CD14-positive monocyte (primary cell): Measurements from ENCODE around the gene C8B. TPM values are rescaled to one million over a fixed set of nuclear protein-coding genes. Genes with fewer than 3 reads are reported as not detected.

Experiments used
- DNase-seq, 3 donors: peaks; one replicate each; pipeline ENCODE4 v3.0.0-alpha.2; 2011 to 2022
- H2AFZ ChIP-seq: 2 replicates; pipeline ENCODE4 v1.6.0; 2012; ENCODE audit warnings: mild to moderate bottlenecking, low read depth, low read length, inconsistent platforms; ENCODE audit not compliant: insufficient read depth, poor library complexity, severe bottlenecking
- H3K27ac ChIP-seq, 2 donors: 1 replicate in 1 of 2; 2 replicates in 1 of 2; pipeline ENCODE4 v1.5.1; 2012 to 2013; ENCODE audit warnings: low read length in 2 of 2, control low read depth in 1 of 2, inconsistent platforms in 1 of 2, low read depth in 1 of 2, mild to moderate bottlenecking in 1 of 2
- H3K27me3 ChIP-seq, 2 donors: one replicate each; pipeline versions ENCODE4 v1.6.0 to v1.6.1; 2011 to 2013; ENCODE audit warnings: low read length in 2 of 2; ENCODE audit not compliant: control insufficient read depth in 2 of 2, insufficient read depth in 2 of 2
- H3K36me3 ChIP-seq, 2 donors: replicated peaks in 1 of 2; 1 replicate in 1 of 2; 2 replicates in 1 of 2; pipeline versions ENCODE4 v1.5.1 to v1.6.1; 2012 to 2013; ENCODE audit warnings: low read length in 2 of 2, control low read depth in 1 of 2, inconsistent platforms in 1 of 2, mild to moderate bottlenecking in 1 of 2; ENCODE audit not compliant: insufficient read depth in 2 of 2, control insufficient read depth in 1 of 2
- H3K4me1 ChIP-seq, 2 donors: 1 replicate in 1 of 2; 2 replicates in 1 of 2; pipeline versions ENCODE4 v1.5.1 to v1.6.1; 2012 to 2013; ENCODE audit warnings: low read length in 2 of 2, control low read depth in 1 of 2, inconsistent platforms in 1 of 2, mild to moderate bottlenecking in 1 of 2, moderate library complexity in 1 of 2; ENCODE audit not compliant: insufficient read depth in 2 of 2, control insufficient read depth in 1 of 2
- H3K4me2 ChIP-seq: replicated peaks from 2 replicates; pipeline ENCODE3; 2012; ENCODE audit warnings: low read length, moderate library complexity, mild to moderate bottlenecking; ENCODE audit not compliant: poor library complexity, severe bottlenecking; ENCODE audit errors: extremely low read depth
- H3K4me3 ChIP-seq, 3 experiments: fragments of 200-600 bp in 1 of 3; sonication (generic) in 1 of 3; replicated peaks in 1 of 3; 1 replicate in 2 of 3; 2 replicates in 1 of 3; pipeline ENCODE4 v1.5.1; 2011 to 2013; ENCODE audit warnings: low read length in 3 of 3, mild to moderate bottlenecking in 3 of 3, control low read depth in 2 of 3, low read depth in 2 of 3, inconsistent platforms in 1 of 3, moderate library complexity in 1 of 3
- H3K79me2 ChIP-seq: 2 replicates; pipeline ENCODE4 v1.6.0; 2012; ENCODE audit warnings: mild to moderate bottlenecking, control low read depth, inconsistent platforms, low read length, moderate library complexity; ENCODE audit not compliant: insufficient read depth
- H3K9ac ChIP-seq: 2 replicates; pipeline ENCODE4 v1.6.0; 2017; ENCODE audit warnings: low read length, mild to moderate bottlenecking; ENCODE audit not compliant: insufficient read depth, poor library complexity, severe bottlenecking
- H3K9me3 ChIP-seq, 2 donors: replicated peaks in 1 of 2; 1 replicate in 1 of 2; 2 replicates in 1 of 2; pipeline versions ENCODE4 v1.5.1 to v1.6.1; 2012 to 2013; ENCODE audit warnings: low read length in 2 of 2, control low read depth in 1 of 2; ENCODE audit not compliant: control insufficient read depth in 1 of 2, insufficient read depth in 1 of 2
- H4K20me1 ChIP-seq: 2 replicates; pipeline ENCODE4 v1.6.0; 2012; ENCODE audit warnings: mild to moderate bottlenecking, low read length, control low read depth, moderate library complexity; ENCODE audit not compliant: insufficient read depth
- H3K27ac Mint-ChIP-seq, 7 donors: one replicate each; pipeline ENCODE4 v1.8.0; 2020; ENCODE audit warnings: mild to moderate bottlenecking in 7 of 7, mixed read lengths in 7 of 7, moderate library complexity in 6 of 7, inconsistent platforms in 2 of 7
- H3K27me3 Mint-ChIP-seq, 3 donors: one replicate each; pipeline ENCODE4 v1.8.0; 2021 to 2022; ENCODE audit warnings: low read depth in 3 of 3, mild to moderate bottlenecking in 3 of 3, mixed read lengths in 3 of 3, moderate library complexity in 3 of 3, inconsistent platforms in 1 of 3
- H3K36me3 Mint-ChIP-seq, 2 donors: one replicate each; pipeline ENCODE4 v1.8.0; 2020; ENCODE audit warnings: mixed read lengths in 2 of 2, inconsistent platforms in 1 of 2, mild to moderate bottlenecking in 1 of 2
- H3K4me1 Mint-ChIP-seq: one replicate; pipeline ENCODE4 v1.8.0; 2020; ENCODE audit warnings: mild to moderate bottlenecking, mixed read lengths
- H3K4me3 Mint-ChIP-seq, 2 donors: one replicate each; pipeline ENCODE4 v1.8.0; 2020; ENCODE audit warnings: mild to moderate bottlenecking in 2 of 2, mixed read lengths in 2 of 2, moderate library complexity in 1 of 2
- H3K9me3 Mint-ChIP-seq, 7 donors: one replicate each; pipeline ENCODE4 v1.8.0; 2020 to 2022; ENCODE audit warnings: mixed read lengths in 7 of 7, mild to moderate bottlenecking in 6 of 7, moderate library complexity in 6 of 7, inconsistent platforms in 2 of 7
- WGBS: methylation state at CpG from one replicate; pipeline ENCODE4 v1.1.5; 2013; ENCODE audit warnings: missing lambda C conversion rate; ENCODE audit not compliant: insufficient coverage; 5-methylcytosine and 5-hydroxymethylcytosine counted together
- intact Hi-C, 2 donors: fragments of 100-400 bp; cut with micrococcal nuclease; formaldehyde crosslinking; loops; one replicate each; pipeline versions ENCODE4 v1.15.0 to v1.15.1; 2023
- polyA plus RNA-seq, 3 donors: library from polyadenylated mRNA; depleted of rRNA in 1 of 3; unstranded in 2 of 3; stranded (reverse) in 1 of 3; fragments of 300-500 nt in 2 of 3; fragments of >200 nt in 1 of 3; fragmentation: Illumina TruSeq in 2 of 3; gene quantifications; 1 replicate in 2 of 3; 2 replicates in 1 of 3; pipeline ENCODE4 v1.2.3, GENCODE V29; 2012 to 2021
- TF ChIP-seq, protein P1 (sequence below): fragments of 200-600 bp; IDR thresholded peaks from one replicate; pipeline ENCODE4 v1.8.0; 2022; ENCODE audit warnings: antibody characterized with exemption, mild to moderate bottlenecking

The C8B gene
- polyA plus RNA-seq, 3 donors, result not detected

- Mint-ChIP-seq H3K4me3 (no peak overlapping the region), H3K27ac (no peak overlapping the region), H3K27me3 (peaks cover 2 to 6% (median 6%) of the 10 kb centered on the region in 3 donors), H3K9me3 (peaks cover 0 to 1% (median 0%) of the 10 kb centered on the region in 7 donors), H3K36me3 (no peaks in the 10 kb centered on the region), H3K4me1 (no peaks in the 10 kb centered on the region)
- no peaks in the 10 kb centered on the region for H3K36me3 ChIP-seq
- H3K9ac ChIP-seq, result no peak overlapping the region
- intact Hi-C loops, result no loop called here
- no peak for DNase-seq
- TF ChIP-seq, protein P1, sequence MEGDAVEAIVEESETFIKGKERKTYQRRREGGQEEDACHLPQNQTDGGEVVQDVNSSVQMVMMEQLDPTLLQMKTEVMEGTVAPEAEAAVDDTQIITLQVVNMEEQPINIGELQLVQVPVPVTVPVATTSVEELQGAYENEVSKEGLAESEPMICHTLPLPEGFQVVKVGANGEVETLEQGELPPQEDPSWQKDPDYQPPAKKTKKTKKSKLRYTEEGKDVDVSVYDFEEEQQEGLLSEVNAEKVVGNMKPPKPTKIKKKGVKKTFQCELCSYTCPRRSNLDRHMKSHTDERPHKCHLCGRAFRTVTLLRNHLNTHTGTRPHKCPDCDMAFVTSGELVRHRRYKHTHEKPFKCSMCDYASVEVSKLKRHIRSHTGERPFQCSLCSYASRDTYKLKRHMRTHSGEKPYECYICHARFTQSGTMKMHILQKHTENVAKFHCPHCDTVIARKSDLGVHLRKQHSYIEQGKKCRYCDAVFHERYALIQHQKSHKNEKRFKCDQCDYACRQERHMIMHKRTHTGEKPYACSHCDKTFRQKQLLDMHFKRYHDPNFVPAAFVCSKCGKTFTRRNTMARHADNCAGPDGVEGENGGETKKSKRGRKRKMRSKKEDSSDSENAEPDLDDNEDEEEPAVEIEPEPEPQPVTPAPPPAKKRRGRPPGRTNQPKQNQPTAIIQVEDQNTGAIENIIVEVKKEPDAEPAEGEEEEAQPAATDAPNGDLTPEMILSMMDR, result no peak
- no peaks in the 10 kb centered on the region for H3K79me2 ChIP-seq
- H4K20me1 ChIP-seq, result no peaks in the 10 kb centered on the region
- no peak overlapping the region for H3K4me3 ChIP-seq
- H3K9me3 ChIP-seq, result no peaks in the 10 kb centered on the region
- no peaks in the 10 kb centered on the region for H3K4me1 ChIP-seq
- H3K27me3 ChIP-seq, result no peaks in the 10 kb centered on the region
- H2AFZ ChIP-seq, result no peak overlapping the region
- WGBS, result 80% methylated on average over 1 of the region's 4 CpGs
- no peak overlapping the region for H3K27ac ChIP-seq
- no peak overlapping the region for H3K4me2 ChIP-seq
Measured at GRCh38 chr1:56963667-56964066, 2.1 kb downstream of the C8B start.

DNA sequence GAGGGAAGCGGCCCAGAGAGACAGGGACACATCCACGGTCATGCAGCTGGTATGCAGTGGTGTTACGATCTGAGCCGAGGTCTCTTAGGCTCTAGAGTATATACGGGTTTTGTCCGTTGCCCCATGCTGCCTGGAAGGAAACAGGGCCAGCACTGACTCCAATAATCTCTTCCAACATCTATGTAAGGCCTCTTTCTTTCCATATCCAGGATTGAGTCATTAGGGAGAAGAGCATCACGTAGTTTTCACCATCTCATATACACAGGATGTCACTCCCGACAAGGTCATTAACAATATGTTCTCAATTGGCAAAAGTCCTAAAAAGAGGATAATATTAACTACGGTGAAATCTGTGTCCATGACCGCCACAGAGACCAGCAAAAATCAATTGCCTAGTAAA lies 4.4 kb downstream of the C8B start:
- H3K36me3 Mint-ChIP-seq, result no peaks in the 10 kb centered on the region
- H3K27ac ChIP-seq, result no peak overlapping the region
- H3K9me3 Mint-ChIP-seq, result peaks cover 0 to 3% (median 0%) of the 10 kb centered on the region in 7 donors
- no peaks in the 10 kb centered on the region for H3K9me3 ChIP-seq
- H3K4me1 ChIP-seq, result no peaks in the 10 kb centered on the region
- WGBS, result 100% methylated on average over 2 of the region's 10 CpGs
- no peaks in the 10 kb centered on the region for H3K27me3 ChIP-seq
- H3K4me3 Mint-ChIP-seq, result no peak overlapping the region
- no peak overlapping the region for H3K27ac Mint-ChIP-seq
- H3K27me3 Mint-ChIP-seq, result peaks cover 0 to 9% (median 5%) of the 10 kb centered on the region in 3 donors
- no peaks in the 10 kb centered on the region for H3K79me2 ChIP-seq
- no peaks in the 10 kb centered on the region for H3K4me1 Mint-ChIP-seq
- H4K20me1 ChIP-seq, result no peaks in the 10 kb centered on the region
- TF ChIP-seq, protein P1, result no peak
- DNase-seq, result no peak
- H3K4me3 ChIP-seq, result no peak overlapping the region
- intact Hi-C loops, result no loop called here
- no peak overlapping the region for H2AFZ ChIP-seq
- H3K9ac ChIP-seq, result no peak overlapping the region
- H3K36me3 ChIP-seq, result no peaks in the 10 kb centered on the region
- H3K4me2 ChIP-seq, result no peak overlapping the region
